Lower lobe of right lung (tissue), 2 donors: ENCODE measurements around the gene CLCN5. TPM values are rescaled to one million over a fixed set of nuclear protein-coding genes. Genes with fewer than 3 reads are reported as not detected.

Source experiments
- ATAC-seq, 2 donors: fragments of 200-7000 bp; cut with Tn5 transposase; one replicate each; pipeline ENCODE4 v1.9.1; 2020 to 2022; ENCODE audit warnings: mild to moderate bottlenecking in 2 of 2, moderate library complexity in 2 of 2
- DNase-seq: peaks from one replicate; pipeline ENCODE4 v3.0.0-alpha.2; 2020
- H3K27ac ChIP-seq: fragments of 200-600 bp; one replicate; pipeline ENCODE4 v1.8.0; 2022
- H3K27me3 ChIP-seq: fragments of 200-600 bp; one replicate; pipeline ENCODE4 v1.8.0; 2022; ENCODE audit warnings: low read depth
- H3K36me3 ChIP-seq: fragments of 200-600 bp; one replicate; pipeline ENCODE4 v1.8.0; 2022; ENCODE audit warnings: mild to moderate bottlenecking
- H3K4me1 ChIP-seq: fragments of 200-600 bp; one replicate; pipeline ENCODE4 v1.8.0; 2022
- H3K4me3 ChIP-seq: fragments of 200-600 bp; one replicate; pipeline ENCODE4 v1.8.0; 2022; ENCODE audit warnings: mild to moderate bottlenecking
- H3K9me3 ChIP-seq: fragments of 200-600 bp; one replicate; pipeline ENCODE4 v1.8.0; 2022
- CTCF ChIP-seq: fragments of 200-600 bp; IDR thresholded peaks from one replicate; pipeline ENCODE4 v1.8.0; 2022; ENCODE audit warnings: antibody characterized with exemption, mild to moderate bottlenecking
- intact Hi-C: fragments of 100-400 bp; cut with DNase I; formaldehyde crosslinking; loops from one replicate; pipeline ENCODE4 v1.11.0; 2022
- total RNA-seq: library from RNA; stranded (reverse); fragmentation: NEBNext Ultra II Directional; extraction: Animal tissue kit (Norgen Biotek cat#: 25700); gene quantifications from one replicate; pipeline ENCODE4 v1.2.1, GENCODE V29; 2021
- donor health status: DM: no; HTN: yes; CAD: no; lungs with severe emphysema.

CLCN5 gene
- total RNA-seq, 1 donor from 2014 or later = 12.9 TPM

GRCh38 chrX:50081282-50081889 is 159.0 kb downstream of the CLCN5 start:
- Histone ChIP-seq H3K4me3 (no peak overlapping the region), H3K36me3 (no peaks in the 10 kb centered on the region), H3K27me3 (no peaks in the 10 kb centered on the region), H3K27ac (no peak overlapping the region), H3K9me3 (no peaks in the 10 kb centered on the region), H3K4me1 (no peaks in the 10 kb centered on the region)
- DNase-seq (peak; percentile 62), ATAC-seq (peak; percentile 83 to 88)
- peak; percentile 31 for TF ChIP-seq CTCF
- intact Hi-C loops = loop anchor here (10.0 kb wide), 1 partner anchor 167 kb away; no protein-coding TSS in a partner anchor

GRCh38 chrX:50082741-50083140 is 160.3 kb downstream of the CLCN5 start:
- no peak for TF ChIP-seq CTCF
- DNase-seq (no peak), ATAC-seq (no peak)
- Histone ChIP-seq H3K36me3 (no peaks in the 10 kb centered on the region), H3K27me3 (no peaks in the 10 kb centered on the region), H3K27ac (no peak overlapping the region), H3K4me3 (no peak overlapping the region), H3K9me3 (no peaks in the 10 kb centered on the region), H3K4me1 (no peaks in the 10 kb centered on the region)
- intact Hi-C loops = loop anchor here (10.0 kb wide), 1 partner anchor 168 kb away; no protein-coding TSS in a partner anchor

GRCh38 chrX:50088645-50089044 is 166.2 kb downstream of the CLCN5 start:
- ATAC-seq = peak; percentile 43 to 66
- no peaks in the 10 kb centered on the region for H3K36me3 ChIP-seq
- no peak overlapping the region for H3K4me3 ChIP-seq
- no peaks in the 10 kb centered on the region for H3K27me3 ChIP-seq
- no peaks in the 10 kb centered on the region for H3K9me3 ChIP-seq
- no peak for DNase-seq
- intact Hi-C loops = loop anchor here (10.0 kb wide), 1 partner anchor 174 kb away; no protein-coding TSS in a partner anchor
- TF ChIP-seq CTCF = no peak
- no peak overlapping the region for H3K27ac ChIP-seq
- H3K4me1 ChIP-seq = no peaks in the 10 kb centered on the region

DNA sequence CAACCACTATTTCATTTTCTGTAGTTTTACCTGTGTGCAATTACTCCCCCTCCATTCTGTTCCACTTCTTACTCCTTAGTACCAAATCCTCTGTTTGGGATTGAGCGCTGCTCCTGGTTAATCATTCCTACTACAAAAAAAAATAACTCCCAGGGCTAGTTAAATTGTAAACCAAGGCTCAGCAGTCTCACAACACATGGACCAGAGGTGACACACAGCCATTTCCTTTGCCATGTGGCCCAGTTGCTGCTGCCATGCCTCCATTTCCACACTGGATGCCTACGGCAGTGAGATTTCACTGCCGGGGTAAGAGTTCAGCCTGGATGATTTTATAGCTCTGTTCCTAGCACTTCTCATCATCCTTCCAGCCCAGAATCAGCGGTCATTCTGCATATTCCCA is 171.2 kb downstream of the CLCN5 start:
- H3K36me3 ChIP-seq = no peaks in the 10 kb centered on the region
- H3K27ac ChIP-seq = no peak overlapping the region
- H3K27me3 ChIP-seq = no peaks in the 10 kb centered on the region
- no peaks in the 10 kb centered on the region for H3K4me1 ChIP-seq
- ATAC-seq (no peak), DNase-seq (no peak)
- H3K4me3 ChIP-seq = no peak overlapping the region
- intact Hi-C loops = no loop called here
- no peak for TF ChIP-seq CTCF
- H3K9me3 ChIP-seq = no peaks in the 10 kb centered on the region

GRCh38 chrX:50097071-50097470 is 174.7 kb downstream of the CLCN5 start:
- H3K9me3 ChIP-seq = no peaks in the 10 kb centered on the region
- H3K27me3 ChIP-seq = no peaks in the 10 kb centered on the region
- DNase-seq = no peak
- no peak for ATAC-seq
- no peaks in the 10 kb centered on the region for H3K36me3 ChIP-seq
- intact Hi-C loops = no loop called here
- H3K4me1 ChIP-seq = no peaks in the 10 kb centered on the region
- H3K4me3 ChIP-seq = no peak overlapping the region
- H3K27ac ChIP-seq = no peak overlapping the region
- TF ChIP-seq CTCF = no peak
